Measurements from ENCODE around the gene RAP1GDS1.

Gene RAP1GDS1

DNA sequence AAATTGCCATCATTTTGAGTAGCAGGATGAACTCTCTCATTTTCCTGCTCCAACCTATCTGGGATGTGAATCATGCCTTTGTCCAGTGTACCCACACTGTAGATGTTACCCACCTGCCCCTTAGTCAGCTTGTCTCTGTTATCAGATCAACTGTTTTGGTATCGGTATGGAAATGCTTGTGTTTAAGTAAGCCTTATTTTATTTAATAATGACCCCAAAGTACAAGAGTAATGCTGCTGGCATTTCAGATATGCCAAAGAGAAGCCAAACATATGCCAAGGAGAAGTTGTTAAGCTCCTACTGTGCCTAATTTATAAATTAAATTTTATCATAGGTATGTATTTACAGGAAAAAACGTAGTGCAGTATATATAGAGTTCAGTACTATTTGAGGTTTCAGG is 18.6 kb upstream of the RAP1GDS1 start:
- TF ChIP-seq ZBTB7A (IDR thresholded peaks at IDR 0.05; ENCODE audit: low read depth), result no peak
- TF ChIP-seq, protein P1, sequence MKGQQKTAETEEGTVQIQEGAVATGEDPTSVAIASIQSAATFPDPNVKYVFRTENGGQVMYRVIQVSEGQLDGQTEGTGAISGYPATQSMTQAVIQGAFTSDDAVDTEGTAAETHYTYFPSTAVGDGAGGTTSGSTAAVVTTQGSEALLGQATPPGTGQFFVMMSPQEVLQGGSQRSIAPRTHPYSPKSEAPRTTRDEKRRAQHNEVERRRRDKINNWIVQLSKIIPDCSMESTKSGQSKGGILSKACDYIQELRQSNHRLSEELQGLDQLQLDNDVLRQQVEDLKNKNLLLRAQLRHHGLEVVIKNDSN (IDR thresholded peaks at IDR 0.05), result no peak
- TF ChIP-seq TEAD4 (IDR thresholded peaks at IDR 0.05), result no peak
- TF ChIP-seq FOXM1 (IDR thresholded peaks at IDR 0.05; ENCODE audit: borderline replicate concordance, low read depth), result no peak
- TF ChIP-seq TCF12 (IDR thresholded peaks at IDR 0.05; ENCODE audit: low read depth), result no peak
- TF ChIP-seq CEBPB (IDR thresholded peaks at IDR 0.05), result no peak
- no peak for TF ChIP-seq CREB1 (IDR thresholded peaks at IDR 0.05; ENCODE audit: low read depth)
- TF ChIP-seq NFIC (IDR thresholded peaks at IDR 0.05), result no peak
- TF ChIP-seq EP300 (IDR thresholded peaks at IDR 0.05; ENCODE audit: borderline replicate concordance), result no peak
- TF ChIP-seq RAD21 (IDR thresholded peaks at IDR 0.05; ENCODE audit: low read depth), result no peak
- TF ChIP-seq, protein P2, sequence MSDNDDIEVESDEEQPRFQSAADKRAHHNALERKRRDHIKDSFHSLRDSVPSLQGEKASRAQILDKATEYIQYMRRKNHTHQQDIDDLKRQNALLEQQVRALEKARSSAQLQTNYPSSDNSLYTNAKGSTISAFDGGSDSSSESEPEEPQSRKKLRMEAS (IDR thresholded peaks at IDR 0.05), result no peak
- no peak for TF ChIP-seq TAF1 (IDR thresholded peaks at IDR 0.05; ENCODE audit: low read depth)
- TF ChIP-seq, protein P3, sequence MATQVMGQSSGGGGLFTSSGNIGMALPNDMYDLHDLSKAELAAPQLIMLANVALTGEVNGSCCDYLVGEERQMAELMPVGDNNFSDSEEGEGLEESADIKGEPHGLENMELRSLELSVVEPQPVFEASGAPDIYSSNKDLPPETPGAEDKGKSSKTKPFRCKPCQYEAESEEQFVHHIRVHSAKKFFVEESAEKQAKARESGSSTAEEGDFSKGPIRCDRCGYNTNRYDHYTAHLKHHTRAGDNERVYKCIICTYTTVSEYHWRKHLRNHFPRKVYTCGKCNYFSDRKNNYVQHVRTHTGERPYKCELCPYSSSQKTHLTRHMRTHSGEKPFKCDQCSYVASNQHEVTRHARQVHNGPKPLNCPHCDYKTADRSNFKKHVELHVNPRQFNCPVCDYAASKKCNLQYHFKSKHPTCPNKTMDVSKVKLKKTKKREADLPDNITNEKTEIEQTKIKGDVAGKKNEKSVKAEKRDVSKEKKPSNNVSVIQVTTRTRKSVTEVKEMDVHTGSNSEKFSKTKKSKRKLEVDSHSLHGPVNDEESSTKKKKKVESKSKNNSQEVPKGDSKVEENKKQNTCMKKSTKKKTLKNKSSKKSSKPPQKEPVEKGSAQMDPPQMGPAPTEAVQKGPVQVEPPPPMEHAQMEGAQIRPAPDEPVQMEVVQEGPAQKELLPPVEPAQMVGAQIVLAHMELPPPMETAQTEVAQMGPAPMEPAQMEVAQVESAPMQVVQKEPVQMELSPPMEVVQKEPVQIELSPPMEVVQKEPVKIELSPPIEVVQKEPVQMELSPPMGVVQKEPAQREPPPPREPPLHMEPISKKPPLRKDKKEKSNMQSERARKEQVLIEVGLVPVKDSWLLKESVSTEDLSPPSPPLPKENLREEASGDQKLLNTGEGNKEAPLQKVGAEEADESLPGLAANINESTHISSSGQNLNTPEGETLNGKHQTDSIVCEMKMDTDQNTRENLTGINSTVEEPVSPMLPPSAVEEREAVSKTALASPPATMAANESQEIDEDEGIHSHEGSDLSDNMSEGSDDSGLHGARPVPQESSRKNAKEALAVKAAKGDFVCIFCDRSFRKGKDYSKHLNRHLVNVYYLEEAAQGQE (IDR thresholded peaks at IDR 0.05; ENCODE audit: low read depth), result no peak

DNA sequence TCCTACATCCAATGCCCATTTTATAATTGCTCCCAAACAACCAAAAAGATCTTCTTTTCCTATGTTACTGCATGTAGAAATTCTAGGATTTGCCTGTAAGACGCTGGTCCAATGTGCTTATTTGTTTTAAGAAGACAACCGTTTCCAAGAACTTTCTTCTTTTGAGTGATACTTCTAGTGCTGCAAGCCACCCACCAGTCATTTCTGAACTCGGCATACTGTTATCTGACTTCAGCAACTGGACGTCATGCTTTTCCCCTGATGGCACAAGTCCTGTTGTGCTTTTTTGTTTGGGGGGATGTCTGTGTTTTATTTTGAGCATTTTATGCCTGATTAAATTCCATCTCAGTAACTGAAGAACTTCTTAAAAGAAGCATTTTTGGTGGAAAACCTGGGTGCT is 16.0 kb upstream of the RAP1GDS1 start:
- TF ChIP-seq, protein P3 (IDR thresholded peaks at IDR 0.05; ENCODE audit: low read depth), result no peak
- TF ChIP-seq EP300 (IDR thresholded peaks at IDR 0.05; ENCODE audit: borderline replicate concordance) (no peak), FOXM1 (IDR thresholded peaks at IDR 0.05; ENCODE audit: borderline replicate concordance, low read depth) (no peak), NFIC (IDR thresholded peaks at IDR 0.05) (no peak), CEBPB (IDR thresholded peaks at IDR 0.05) (no peak), EGR1 (IDR thresholded peaks at IDR 0.05) (no peak), TCF12 (IDR thresholded peaks at IDR 0.05; ENCODE audit: low read depth) (no peak)
- TF ChIP-seq, protein P2 (IDR thresholded peaks at IDR 0.05), result no peak
- TF ChIP-seq, protein P1 (IDR thresholded peaks at IDR 0.05), result no peak

DNA sequence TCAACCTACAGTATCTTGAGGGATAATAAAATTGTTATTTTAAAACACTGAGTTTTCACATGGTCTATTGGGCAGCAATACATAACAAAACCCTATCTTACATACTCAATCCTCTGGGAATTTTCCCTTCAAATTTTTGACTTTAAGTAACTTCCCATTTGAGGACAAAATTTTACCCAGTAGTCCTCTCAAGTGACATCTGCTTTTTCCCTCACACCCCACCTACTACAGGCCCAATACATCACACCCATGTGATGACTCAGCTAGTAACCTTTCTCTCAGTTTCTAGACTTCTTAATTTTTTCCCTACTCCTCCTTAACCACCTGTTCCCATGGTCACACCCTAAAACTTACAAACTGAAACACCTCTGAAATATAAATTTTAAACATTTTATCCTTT is 12.2 kb upstream of the RAP1GDS1 start:
- TF ChIP-seq NFIC (IDR thresholded peaks at IDR 0.05), result no peak
- TF ChIP-seq RAD21 (IDR thresholded peaks at IDR 0.05; ENCODE audit: low read depth), result no peak
- TF ChIP-seq EGR1 (IDR thresholded peaks at IDR 0.05), result no peak
- TF ChIP-seq CREB1 (IDR thresholded peaks at IDR 0.05; ENCODE audit: low read depth), result no peak
- TF ChIP-seq, protein P1 (IDR thresholded peaks at IDR 0.05), result no peak
- TF ChIP-seq TAF1 (IDR thresholded peaks at IDR 0.05; ENCODE audit: low read depth), result no peak
- TF ChIP-seq ZBTB7A (IDR thresholded peaks at IDR 0.05; ENCODE audit: low read depth), result no peak
- no peak for TF ChIP-seq YY1 (IDR thresholded peaks at IDR 0.05; ENCODE audit: low read depth)
- TF ChIP-seq TEAD4 (IDR thresholded peaks at IDR 0.05), result no peak
- no peak for TF ChIP-seq EP300 (IDR thresholded peaks at IDR 0.05; ENCODE audit: borderline replicate concordance)
- TF ChIP-seq CEBPB (IDR thresholded peaks at IDR 0.05), result no peak
- TF ChIP-seq, protein P2 (IDR thresholded peaks at IDR 0.05), result no peak
- TF ChIP-seq TCF12 (IDR thresholded peaks at IDR 0.05; ENCODE audit: low read depth), result no peak
- TF ChIP-seq, protein P3 (IDR thresholded peaks at IDR 0.05; ENCODE audit: low read depth), result no peak
- no peak for TF ChIP-seq FOXM1 (IDR thresholded peaks at IDR 0.05; ENCODE audit: borderline replicate concordance, low read depth)

DNA sequence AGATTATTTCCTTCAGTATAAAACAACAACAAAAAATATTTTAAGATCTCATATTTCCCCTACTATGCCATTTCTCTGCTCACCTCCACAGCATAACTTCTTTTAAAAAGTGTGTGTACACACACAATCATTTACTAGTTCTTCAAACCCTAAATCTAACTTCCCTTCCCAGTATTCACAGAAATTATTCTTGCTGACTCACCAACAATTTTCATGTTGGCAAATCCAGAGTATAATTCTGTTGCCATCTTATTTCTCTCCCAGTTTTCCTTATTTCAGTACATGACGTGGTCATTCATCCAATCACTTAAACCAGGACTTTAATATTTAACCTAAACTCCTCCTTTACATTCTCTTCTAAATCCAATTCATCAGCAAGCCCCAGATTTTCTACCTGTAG is 11.4 kb upstream of the RAP1GDS1 start:
- no peak for TF ChIP-seq FOXM1 (IDR thresholded peaks at IDR 0.05; ENCODE audit: borderline replicate concordance, low read depth)
- no peak for TF ChIP-seq EGR1 (IDR thresholded peaks at IDR 0.05)
- TF ChIP-seq TAF1 (IDR thresholded peaks at IDR 0.05; ENCODE audit: low read depth), result no peak
- TF ChIP-seq EP300 (IDR thresholded peaks at IDR 0.05; ENCODE audit: borderline replicate concordance), result no peak
- TF ChIP-seq, protein P2 (IDR thresholded peaks at IDR 0.05), result no peak
- TF ChIP-seq, protein P3 (IDR thresholded peaks at IDR 0.05; ENCODE audit: low read depth), result no peak
- TF ChIP-seq YY1 (IDR thresholded peaks at IDR 0.05; ENCODE audit: low read depth), result no peak
- TF ChIP-seq TCF12 (IDR thresholded peaks at IDR 0.05; ENCODE audit: low read depth), result no peak
- no peak for TF ChIP-seq ZBTB7A (IDR thresholded peaks at IDR 0.05; ENCODE audit: low read depth)
- TF ChIP-seq NFIC (IDR thresholded peaks at IDR 0.05), result no peak
- no peak for TF ChIP-seq CEBPB (IDR thresholded peaks at IDR 0.05)
